Testis (tissue), 3 donors: ENCODE results near the gene ADAM17. TPM values are rescaled to one million over a fixed set of nuclear protein-coding genes. Genes with fewer than 3 reads are reported as not detected.

Source experiments
- DNase-seq: peaks from one replicate; pipeline ENCODE4 v3.0.0-alpha.2; 2019
- H3K27ac ChIP-seq, 2 donors: fragments of 200-600 bp; sonication (generic); one replicate each; pipeline ENCODE4 v1.5.1; 2019
- H3K27me3 ChIP-seq: fragments of 200-600 bp; sonication (generic); one replicate; pipeline ENCODE4 v1.5.1; 2019
- H3K36me3 ChIP-seq: fragments of 200-600 bp; sonication (generic); one replicate; pipeline ENCODE4 v1.5.1; 2017; ENCODE audit warnings: low read depth; ENCODE audit errors: missing control alignments
- H3K4me1 ChIP-seq: fragments of 200-600 bp; sonication (generic); one replicate; pipeline ENCODE4 v1.5.1; 2019
- H3K4me3 ChIP-seq, 2 donors: fragments of 200-600 bp; sonication (generic); one replicate each; pipeline ENCODE4 v1.5.1; 2017 to 2019
- H3K9me3 ChIP-seq: fragments of 200-600 bp; sonication (generic); one replicate; pipeline ENCODE4 v1.5.1; 2017
- POLR2A ChIP-seq: fragments of 450-650 bp; IDR thresholded peaks from one replicate; pipeline ENCODE4 v1.6.1; 2017; ENCODE audit warnings: antibody characterized with exemption, mild to moderate bottlenecking, moderate library complexity
- WGBS, 2 donors: methylation state at CpG; one replicate each; pipeline ENCODE4 v1.1.5; 2018; 5-methylcytosine and 5-hydroxymethylcytosine counted together
- intact Hi-C: fragments of 100-400 bp; cut with DNase I; formaldehyde crosslinking; loops from one replicate; pipeline ENCODE4 v1.15.1; 2023; ENCODE audit warnings: low total_unique reads
- polyA plus RNA-seq: library from polyadenylated mRNA; stranded (reverse); fragments of 350-450 nt; fragmentation: Illumina TruSeq; extraction: RNeasy Lipid Tissue Mini Kit (QIAGEN cat#74804); gene quantifications from one replicate; pipeline ENCODE4 v1.2.3, GENCODE V29; 2014; ENCODE audit warnings: low read depth, low replicate concordance; ENCODE audit not compliant: insufficient read depth
- total RNA-seq, 2 donors: library from RNA; depleted of rRNA; stranded (reverse); fragments of >200 nt; gene quantifications; one replicate each; pipeline ENCODE4 v1.2.3, GENCODE V29; 2016
- TF ChIP-seq, protein P1 (sequence below), 3 experiments: fragments of 450-650 bp in 2 of 3; fragments of 200-600 bp in 1 of 3; sonication (generic) in 1 of 3; IDR thresholded peaks; one replicate each; pipeline ENCODE4 v1.5.1; 2016 to 2019; ENCODE audit warnings: antibody characterized with exemption in 3 of 3, mild to moderate bottlenecking in 2 of 3, moderate library complexity in 1 of 3

Gene ADAM17
- total and polyA plus RNA-seq, 3 donors from 2014 or later = 37.0 to 66.9 (median 61.6) TPM

DNA sequence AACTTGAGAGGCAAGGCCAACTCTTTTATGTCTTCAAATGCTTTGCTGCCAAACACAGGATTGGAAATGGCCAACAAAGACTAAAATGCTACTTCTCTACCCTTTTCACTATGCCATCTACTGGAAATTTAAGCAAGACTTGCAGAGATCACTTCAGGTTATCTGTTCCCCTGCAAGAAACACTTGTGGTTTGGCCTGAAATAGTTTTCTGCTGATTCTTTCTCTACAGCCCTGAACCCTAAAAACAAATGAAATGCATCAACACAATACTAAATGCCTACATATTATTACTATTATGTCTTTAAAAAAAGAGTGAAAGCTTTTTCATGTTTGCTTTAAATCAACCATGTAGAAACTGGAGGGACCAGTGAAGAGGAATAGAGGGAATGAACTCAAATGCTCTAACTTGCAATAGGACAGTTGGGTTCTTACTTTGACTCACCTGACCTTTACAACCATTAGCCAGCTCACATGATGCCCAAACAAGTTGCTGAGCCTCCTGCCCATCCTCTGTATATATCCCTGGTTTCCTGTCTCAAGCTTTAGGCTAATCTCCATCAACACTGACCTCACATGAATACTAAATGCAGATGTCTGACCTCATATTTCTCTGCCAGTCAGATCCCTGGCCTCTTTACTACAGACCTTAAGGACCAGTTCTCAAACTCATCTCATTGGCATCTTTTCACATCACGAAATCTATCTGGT lies 17.5 kb upstream of the ADAM17 start:
- no peak for DNase-seq
- Histone ChIP-seq H3K27me3 (no peaks in the 10 kb centered on the region), H3K4me3 (no peak overlapping the region), H3K4me1 (peaks cover 17% of the 10 kb centered on the region), H3K27ac (no peak overlapping the region), H3K9me3 (no peaks in the 10 kb centered on the region), H3K36me3 (no peaks in the 10 kb centered on the region)
- WGBS, 2 donors = 89 to 97% methylated on average over 1 of the region's 1 CpG
- no peak for TF ChIP-seq POLR2A
- TF ChIP-seq, protein P1, sequence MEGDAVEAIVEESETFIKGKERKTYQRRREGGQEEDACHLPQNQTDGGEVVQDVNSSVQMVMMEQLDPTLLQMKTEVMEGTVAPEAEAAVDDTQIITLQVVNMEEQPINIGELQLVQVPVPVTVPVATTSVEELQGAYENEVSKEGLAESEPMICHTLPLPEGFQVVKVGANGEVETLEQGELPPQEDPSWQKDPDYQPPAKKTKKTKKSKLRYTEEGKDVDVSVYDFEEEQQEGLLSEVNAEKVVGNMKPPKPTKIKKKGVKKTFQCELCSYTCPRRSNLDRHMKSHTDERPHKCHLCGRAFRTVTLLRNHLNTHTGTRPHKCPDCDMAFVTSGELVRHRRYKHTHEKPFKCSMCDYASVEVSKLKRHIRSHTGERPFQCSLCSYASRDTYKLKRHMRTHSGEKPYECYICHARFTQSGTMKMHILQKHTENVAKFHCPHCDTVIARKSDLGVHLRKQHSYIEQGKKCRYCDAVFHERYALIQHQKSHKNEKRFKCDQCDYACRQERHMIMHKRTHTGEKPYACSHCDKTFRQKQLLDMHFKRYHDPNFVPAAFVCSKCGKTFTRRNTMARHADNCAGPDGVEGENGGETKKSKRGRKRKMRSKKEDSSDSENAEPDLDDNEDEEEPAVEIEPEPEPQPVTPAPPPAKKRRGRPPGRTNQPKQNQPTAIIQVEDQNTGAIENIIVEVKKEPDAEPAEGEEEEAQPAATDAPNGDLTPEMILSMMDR (IDR thresholded peaks at IDR 0.05) = no peak
- intact Hi-C loops = no loop called here

- Histone ChIP-seq H3K36me3 (no peaks in the 10 kb centered on the region), H3K27ac (peak overlapping the region in 1 of 2 donors; percentile 15), H3K4me1 (peaks cover 14% of the 10 kb centered on the region), H3K9me3 (no peaks in the 10 kb centered on the region), H3K27me3 (no peaks in the 10 kb centered on the region), H3K4me3 (no peak overlapping the region)
- no peak for DNase-seq
- WGBS, 2 donors = 41 to 52% methylated on average over 4 of the region's 4 CpGs
- no peak for TF ChIP-seq POLR2A
- TF ChIP-seq, protein P1 (IDR thresholded peaks at IDR 0.05) = no peak
- intact Hi-C loops = no loop called here
These were observed 14.8 kb upstream of the ADAM17 start for GRCh38 chr2:9570182-9571060.

GRCh38 chr2:9565436-9566153 lies 10.0 kb upstream of the ADAM17 start:
- DNase-seq = peak; percentile 89
- intact Hi-C loops = loop anchor here (10.0 kb wide), 1 partner anchor 59 kb away; no protein-coding TSS in a partner anchor
- TF ChIP-seq POLR2A = no peak
- TF ChIP-seq, protein P1 (IDR thresholded peaks at IDR 0.05) = no peak
- no peak overlapping the region for H3K4me3 ChIP-seq
- H3K36me3 ChIP-seq = no peaks in the 10 kb centered on the region
- no peaks in the 10 kb centered on the region for H3K27me3 ChIP-seq
- peak overlapping the region; percentile 51 to 82 for H3K27ac ChIP-seq
- 77 to 81% methylated on average over 11 of the region's 11 CpGs for WGBS, 2 donors
- no peaks in the 10 kb centered on the region for H3K9me3 ChIP-seq
- H3K4me1 ChIP-seq = peaks cover 5% of the 10 kb centered on the region

DNA sequence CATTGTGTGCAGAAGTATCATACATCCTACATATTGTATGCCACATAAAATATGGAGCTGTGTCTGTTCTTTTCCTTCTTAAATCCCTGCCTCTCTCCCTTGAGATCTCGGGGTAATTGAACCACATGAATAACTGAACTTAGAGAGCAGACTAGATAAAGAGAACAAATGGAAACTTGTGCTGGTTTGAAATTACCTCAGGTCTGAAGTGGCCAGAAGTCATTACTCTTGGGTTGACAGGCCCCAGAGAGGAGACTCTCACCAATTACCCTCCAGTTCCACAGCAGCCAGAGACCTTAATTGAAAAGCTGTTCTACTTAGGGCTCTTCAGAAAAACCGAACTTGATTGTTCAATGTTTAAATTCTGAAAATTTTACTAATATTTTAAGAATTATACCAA lies 5.0 kb upstream of the ADAM17 start:
- Histone ChIP-seq H3K27ac (no peak overlapping the region), H3K4me1 (peaks cover 7% of the 10 kb centered on the region), H3K36me3 (no peaks in the 10 kb centered on the region), H3K27me3 (no peaks in the 10 kb centered on the region), H3K4me3 (no peak overlapping the region), H3K9me3 (no peaks in the 10 kb centered on the region)
- WGBS, 2 donors = 70 to 89% methylated on average over 2 of the region's 2 CpGs
- no peak for TF ChIP-seq POLR2A
- TF ChIP-seq, protein P1 (IDR thresholded peaks at IDR 0.05) = no peak
- intact Hi-C loops = loop anchor here (10.0 kb wide), 1 partner anchor 64 kb away; no protein-coding TSS in a partner anchor
- DNase-seq = no peak
